GM20431 (cell line): Measurements from ENCODE around the gene DDX24.

Experiments used
- in situ Hi-C: fragments of 300-500 bp; cut with MseI, MboI; formaldehyde crosslinking; loops from one replicate; pipeline ENCODE4 v1.15.0; 2020; ENCODE audit warnings: low sequenced_read_pairs; ENCODE audit not compliant: unreplicated experiment

The DDX24 gene, protein sequence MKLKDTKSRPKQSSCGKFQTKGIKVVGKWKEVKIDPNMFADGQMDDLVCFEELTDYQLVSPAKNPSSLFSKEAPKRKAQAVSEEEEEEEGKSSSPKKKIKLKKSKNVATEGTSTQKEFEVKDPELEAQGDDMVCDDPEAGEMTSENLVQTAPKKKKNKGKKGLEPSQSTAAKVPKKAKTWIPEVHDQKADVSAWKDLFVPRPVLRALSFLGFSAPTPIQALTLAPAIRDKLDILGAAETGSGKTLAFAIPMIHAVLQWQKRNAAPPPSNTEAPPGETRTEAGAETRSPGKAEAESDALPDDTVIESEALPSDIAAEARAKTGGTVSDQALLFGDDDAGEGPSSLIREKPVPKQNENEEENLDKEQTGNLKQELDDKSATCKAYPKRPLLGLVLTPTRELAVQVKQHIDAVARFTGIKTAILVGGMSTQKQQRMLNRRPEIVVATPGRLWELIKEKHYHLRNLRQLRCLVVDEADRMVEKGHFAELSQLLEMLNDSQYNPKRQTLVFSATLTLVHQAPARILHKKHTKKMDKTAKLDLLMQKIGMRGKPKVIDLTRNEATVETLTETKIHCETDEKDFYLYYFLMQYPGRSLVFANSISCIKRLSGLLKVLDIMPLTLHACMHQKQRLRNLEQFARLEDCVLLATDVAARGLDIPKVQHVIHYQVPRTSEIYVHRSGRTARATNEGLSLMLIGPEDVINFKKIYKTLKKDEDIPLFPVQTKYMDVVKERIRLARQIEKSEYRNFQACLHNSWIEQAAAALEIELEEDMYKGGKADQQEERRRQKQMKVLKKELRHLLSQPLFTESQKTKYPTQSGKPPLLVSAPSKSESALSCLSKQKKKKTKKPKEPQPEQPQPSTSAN

DNA sequence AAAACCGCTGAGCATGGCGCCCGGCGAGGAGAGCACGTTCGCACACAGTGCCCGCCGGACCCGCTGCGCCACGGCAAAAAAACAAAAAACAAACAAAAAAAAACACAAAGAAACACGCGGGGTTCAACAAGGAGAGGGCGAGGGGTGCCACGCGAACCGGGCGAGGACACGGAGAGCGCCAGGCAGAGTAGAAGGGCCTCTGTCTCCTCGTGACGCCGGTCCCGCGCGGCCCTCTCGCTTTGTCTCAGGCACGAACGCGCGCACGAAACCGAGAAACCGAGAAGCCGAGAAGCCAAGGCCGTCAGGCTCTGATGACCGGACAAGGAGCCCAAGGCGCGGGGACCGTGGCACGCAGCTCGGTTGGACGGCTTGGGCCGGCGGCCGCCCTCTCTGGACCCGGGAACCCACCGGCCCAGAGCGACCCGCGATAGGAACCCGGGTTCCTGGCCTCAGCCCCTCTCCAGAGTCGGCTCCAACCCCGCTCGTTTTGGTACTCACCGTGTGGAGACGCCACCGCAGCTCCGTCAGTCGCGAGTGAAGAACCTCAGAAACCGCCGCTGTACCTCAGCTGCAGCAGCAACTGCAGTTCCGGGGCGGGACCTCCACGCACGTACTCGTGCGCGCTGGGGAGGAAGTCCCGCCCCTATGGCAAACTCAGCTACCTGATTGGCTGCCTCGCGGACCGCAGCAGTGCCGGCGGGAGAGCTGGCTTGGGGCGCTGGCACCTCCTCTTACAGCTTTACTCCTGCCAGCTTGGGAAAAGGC, at the start of gene DDX24, which contains the start of gene IFI27L1:
DDX24 (minus strand) TSS at position 582 of the 765 bp plus-strand sequence. CDS start 1,460 bp downstream, outside the sequence.
IFI27L1 (plus strand) TSS at position 690 of the 765 bp plus-strand sequence. CDS start 15,628 bp downstream, outside the sequence.
- in situ Hi-C loops, result no loop called here

DNA sequence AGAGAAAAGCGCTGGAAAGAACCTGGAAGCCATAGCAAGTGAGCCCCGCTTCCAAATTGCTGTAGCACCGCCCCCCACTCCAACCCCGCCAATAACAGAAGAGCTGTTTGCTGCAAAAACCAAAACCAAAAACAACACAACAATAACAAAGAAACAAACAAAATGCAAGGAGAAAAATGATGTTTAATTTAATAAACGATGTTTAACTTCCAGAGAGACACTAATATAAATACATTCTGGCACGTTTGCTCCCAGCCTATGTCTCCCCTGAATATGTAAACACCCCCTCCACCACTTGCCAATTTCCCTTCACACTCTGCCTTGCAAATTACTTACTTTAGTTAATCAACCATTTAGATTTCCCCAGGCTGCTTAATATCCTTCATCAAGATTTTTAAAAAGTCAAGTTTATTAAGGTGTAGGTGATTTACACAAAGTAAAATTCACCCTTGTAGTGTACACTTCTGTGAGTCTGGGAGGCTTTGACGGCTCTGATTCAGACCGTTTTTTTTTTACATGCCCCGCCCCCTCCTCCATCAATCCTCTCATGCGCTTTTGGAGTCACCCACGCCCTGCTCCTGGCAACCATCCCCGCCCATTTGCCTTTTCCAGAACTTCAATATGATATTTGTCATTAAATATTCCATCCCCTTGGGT, 48.9 kb upstream of the DDX24 start:
- in situ Hi-C loops, result loop anchor here (10.0 kb wide), 1 partner anchor 75 kb away; no protein-coding TSS in a partner anchor

DNA sequence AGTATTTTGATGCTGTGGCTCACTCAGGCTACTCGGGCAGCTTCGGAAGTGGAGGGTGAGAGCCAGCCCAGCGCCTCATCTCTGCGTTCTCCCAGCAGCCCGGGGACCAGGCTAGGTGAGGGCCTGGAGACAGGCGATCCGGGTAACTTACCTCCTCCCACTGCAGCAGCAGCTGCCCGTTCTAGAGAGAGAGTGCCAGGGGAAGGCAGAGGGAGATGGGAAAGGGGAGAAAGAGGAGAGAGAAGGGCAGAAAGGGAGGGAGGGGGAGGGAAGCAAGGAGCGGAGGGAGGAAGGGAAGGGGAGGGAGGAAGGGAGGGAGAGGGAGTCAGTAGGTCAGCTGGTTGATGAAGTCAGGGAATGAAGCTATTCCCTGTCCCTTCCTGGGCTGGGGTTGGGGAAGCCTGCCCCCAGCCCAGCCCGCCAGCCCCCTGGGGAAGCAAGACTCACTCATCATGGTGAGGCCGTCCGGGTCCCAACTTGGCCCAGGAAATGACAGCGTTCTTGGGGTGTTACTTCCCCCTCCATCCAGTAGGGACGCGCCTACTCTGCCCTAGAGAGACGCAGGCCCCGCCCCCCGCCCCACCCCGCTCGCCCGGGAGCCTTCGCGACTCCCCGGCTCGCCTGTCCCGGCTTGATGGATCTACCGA, 48.2 kb upstream of the DDX24 start, which contains the start of gene IFI27L2:
IFI27L2 (minus strand) TSS at position 494 of the 647 bp plus-strand sequence; CDS start at position 454, 40 bp downstream.
- in situ Hi-C loops, result no loop called here

DNA sequence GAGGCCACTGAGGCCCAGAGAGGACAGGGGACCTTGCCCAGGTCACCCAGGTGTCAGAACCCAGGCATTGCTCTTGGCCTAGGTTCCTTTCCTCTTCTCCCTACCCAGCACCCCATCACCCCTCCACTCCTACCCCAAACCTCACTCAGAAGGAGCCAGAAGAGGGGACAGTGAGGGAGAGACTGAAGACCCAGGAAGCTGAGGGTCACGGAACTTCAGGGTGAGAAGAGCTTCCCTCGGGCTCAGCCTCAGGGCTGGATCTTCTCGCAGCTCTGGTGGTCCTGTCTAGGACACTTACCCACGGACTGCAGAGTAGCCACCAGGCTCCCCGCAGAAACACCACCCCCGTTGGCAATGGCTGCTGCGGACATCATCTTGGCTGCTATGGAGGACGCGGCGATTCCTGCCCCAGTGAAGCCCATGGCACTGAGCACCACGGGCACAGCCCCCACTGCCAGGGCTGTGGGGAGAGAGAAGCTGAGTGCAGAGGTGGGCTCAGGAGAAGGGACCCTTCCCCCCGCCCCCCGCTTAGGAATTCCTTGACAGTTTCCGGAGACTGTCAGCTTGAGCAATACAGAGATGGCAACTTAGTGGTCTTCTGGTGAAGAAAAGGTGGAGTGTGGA, 47.3 kb upstream of the DDX24 start:
- in situ Hi-C loops, result no loop called here

DNA sequence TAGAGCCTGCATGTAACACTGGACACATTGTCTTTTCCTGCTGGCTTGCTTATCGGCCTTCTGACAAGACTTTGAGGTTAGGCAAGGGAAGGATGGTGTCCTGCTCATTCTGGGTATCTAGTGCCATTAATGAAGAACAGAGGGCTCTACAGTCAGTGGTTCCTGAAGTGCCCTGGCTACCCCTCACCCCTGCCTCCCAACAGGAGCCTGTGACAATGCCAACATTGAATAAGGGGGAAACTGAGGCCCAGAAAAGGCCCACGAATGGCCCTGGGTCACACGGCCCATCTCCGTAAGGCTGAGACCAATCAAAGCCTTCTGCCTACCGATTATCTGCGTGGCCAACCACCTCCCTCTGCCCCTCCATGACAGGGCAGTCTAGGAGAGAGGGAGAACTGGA, 46.3 kb upstream of the DDX24 start:
- in situ Hi-C loops, result no loop called here

DNA sequence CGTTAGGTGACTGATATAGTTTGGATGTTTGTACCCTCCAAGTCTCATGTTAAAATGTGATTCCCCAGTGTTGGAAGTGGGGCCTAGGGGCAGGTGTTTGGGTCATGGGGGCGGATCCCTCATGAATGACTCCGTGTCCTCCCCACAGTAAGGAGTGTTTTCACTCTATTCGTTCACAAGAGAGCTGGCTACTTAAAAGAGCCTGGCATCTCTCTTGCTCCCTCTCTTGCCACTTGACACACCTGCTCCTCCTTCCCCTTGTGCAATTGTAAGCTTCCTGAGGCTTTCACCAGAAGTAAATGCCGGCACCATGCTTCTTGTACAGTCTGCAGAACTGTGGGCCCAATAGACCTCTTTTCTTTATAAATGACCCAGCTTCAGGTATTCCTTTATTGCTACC, 45.8 kb upstream of the DDX24 start:
- in situ Hi-C loops, result no loop called here

DNA sequence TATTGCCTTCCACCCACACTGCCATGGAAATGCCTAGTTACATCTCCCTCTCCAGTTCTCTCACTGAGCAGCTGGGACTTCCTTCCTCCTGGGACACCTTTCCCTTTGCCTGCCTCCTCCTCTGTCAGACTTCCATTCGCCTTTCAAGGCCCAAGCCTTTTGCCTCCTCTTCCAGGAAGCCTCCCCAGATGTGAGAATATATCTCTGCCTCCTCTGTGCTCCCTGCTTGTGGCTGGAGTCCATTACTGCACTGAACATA, 45.3 kb upstream of the DDX24 start:
- in situ Hi-C loops, result no loop called here

DNA sequence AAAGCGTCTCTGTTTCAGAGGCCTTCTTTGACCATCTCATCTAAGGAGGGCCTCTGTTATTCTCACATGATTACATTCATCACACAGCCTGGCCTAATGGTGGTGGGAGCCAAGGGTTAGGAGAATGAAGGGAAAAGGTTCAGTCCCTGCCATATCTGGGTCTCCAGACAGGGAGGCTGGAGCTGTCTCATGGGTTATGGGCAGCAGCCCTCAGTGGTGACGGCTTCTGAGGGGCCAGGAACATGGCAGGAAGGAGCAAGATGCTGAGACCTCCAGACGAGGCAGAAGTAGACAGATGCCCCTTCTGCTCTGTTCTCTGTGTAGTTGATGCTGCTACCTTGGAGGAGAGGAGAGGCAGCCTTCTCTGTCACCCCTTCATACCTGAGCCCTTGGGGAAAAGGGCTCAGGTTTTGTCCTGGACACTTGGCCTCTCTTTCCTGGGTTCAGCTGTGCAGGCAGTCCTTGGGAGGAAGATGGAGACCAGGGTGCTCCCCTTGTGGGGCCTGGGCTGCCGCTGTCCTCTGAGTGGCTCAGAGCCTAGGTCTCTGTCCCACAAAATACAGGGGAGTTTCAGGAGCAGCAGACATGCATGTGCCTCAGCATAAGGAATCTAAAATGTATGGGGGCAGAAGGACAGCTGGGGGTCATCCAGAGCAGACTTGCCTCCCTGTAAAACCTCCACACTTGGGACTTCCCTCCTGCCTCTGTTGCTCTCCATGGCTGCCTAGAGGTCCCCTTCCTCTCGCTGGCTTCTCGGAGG, 44.8 kb upstream of the DDX24 start:
- in situ Hi-C loops, result no loop called here

DNA sequence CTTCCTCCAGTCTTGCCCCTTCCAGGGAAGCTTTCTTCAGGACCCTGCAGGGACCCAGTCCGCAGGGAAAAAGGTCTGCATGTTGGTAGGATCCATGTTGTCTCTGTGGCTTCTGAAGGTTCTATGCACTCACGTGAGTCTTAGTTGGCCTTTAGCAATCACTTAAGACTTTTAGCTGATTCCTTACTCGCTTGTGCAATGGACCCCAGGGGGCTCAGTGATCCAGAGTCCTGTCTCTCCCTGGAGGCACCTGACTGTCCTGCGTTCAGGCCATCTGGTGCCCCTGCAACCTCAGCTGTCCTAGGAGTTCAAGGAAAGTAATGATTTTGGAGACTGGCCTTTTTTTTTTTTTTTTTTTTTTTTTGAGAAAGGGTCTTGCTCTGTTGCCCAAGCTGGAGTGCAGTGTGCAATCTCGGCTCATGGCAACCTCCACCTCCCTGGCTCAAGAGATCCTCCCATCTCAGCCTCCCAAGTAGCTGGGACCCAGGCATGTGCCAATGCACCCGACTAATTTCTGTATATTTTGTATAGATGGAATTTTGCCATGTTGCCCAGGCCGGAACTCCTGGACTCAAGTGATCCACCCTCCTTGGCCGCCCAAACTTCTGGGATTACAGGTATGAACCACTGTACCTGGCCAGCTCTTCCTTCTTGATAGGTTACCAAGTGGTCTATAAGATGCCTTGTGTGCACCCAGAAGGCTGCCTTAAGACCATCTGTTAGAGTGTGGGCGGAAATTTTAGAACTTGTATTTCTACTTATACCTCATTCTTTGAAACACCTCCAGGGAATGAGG, 43.8 kb upstream of the DDX24 start:
- in situ Hi-C loops, result no loop called here

DNA sequence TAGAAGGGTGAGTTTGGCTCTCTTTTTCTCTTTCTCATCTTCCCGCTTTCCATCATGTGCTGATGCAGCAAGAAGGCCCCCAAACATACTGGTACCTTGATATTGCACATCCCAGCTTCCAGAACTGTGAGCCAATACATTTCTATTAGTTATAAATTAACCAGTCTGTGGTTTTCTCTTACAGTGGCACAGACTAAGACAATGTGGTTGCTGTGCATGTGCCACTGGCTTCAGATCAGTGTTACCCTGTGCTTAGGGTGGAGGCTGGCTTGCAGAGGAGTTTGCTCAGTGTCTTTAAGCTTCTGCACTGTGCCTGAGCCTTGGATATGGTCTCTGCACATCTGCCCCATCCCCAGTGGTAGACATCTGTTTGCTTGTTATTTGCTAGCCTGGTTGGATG, 42.9 kb upstream of the DDX24 start:
- in situ Hi-C loops, result no loop called here

DNA sequence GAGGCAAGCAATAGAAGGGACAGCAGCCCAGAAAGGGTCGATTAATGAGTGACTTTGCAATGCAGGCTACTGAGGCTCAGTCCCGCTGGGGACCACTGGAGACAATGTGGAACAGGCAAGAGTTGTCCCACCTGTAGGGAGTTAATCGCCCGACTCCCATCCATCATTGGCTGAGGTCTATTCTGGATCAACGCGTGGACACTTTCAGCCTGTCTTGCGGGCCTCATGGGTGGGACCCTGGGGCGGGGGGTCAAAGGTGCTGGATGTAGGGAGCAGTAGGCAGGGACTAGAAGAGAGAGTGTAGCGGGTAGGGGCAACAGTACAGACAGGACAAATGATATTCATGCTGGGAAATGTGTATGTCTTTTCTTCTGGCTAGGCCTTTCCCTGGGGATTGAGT, 42.3 kb upstream of the DDX24 start:
- in situ Hi-C loops, result no loop called here

DNA sequence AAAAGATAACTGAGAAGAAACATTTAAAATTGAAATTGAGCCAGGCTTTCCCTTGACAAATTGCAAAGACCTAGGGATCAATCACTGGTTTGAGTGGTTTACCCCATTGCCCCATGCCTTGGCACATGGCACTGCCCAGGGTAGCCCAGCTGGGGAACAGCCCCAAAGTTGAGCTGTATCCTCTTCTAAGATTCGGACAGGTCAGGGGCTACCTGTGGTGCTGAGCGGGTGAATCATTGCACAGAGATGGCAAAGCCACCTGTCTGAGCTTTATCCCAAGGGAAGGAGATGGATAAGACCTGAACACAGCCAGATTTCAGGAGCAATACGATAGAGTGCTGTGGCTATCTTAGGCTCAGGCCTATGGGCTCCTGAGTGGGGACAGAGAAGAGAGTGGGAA, 41.4 kb upstream of the DDX24 start:
- in situ Hi-C loops, result no loop called here

DNA sequence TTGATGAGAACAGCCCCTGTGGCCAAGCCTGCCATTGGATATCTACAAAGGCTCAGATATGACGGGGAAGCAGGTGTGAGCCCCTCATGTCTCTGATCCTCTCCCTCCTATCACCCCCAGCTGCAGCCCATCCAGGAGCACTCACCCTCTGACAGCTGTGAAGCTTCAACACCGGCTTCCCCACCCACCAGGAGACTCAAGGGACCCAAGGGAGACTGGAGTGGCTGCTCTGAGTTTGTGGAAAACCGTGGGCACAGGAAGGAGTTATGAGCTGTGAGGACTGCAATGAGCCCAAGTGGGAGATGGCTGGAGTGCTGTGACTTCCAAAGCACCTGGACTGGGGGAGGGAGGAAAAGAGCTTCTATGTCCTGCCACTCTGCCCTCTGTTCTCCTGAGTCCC, 40.5 kb upstream of the DDX24 start:
- in situ Hi-C loops, result no loop called here

DNA sequence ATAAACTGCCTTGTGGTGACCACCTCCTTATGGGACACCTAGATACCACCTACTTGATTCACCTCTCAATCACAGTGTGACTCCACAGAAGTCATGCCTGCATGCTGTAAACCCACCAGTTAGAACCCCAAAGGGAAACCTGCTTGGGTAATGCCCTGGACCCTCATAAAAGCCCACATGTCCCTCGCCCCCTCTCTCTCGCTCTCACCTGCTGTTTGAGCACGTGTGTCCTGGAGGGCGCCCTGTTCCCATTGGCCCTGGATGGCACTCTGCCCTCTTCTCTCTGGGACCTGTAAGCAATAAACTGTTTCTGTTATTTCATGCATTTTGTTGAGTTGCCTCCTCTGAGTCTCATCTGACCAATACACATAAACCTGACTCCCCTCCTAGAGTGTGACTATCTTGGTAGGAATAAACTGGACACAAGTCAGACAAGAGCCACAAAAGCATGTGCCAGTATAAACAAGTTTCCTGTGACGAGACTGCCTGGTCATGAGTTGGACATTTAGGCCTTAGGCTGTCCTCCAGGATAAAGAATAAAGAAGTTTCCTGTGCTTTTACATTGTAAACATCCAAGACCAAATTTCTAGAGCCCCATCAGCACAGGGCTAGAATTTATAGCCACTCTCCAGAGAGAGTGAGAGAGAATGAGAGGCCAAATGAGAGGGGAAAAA, 39.8 kb upstream of the DDX24 start:
- in situ Hi-C loops, result no loop called here

DNA sequence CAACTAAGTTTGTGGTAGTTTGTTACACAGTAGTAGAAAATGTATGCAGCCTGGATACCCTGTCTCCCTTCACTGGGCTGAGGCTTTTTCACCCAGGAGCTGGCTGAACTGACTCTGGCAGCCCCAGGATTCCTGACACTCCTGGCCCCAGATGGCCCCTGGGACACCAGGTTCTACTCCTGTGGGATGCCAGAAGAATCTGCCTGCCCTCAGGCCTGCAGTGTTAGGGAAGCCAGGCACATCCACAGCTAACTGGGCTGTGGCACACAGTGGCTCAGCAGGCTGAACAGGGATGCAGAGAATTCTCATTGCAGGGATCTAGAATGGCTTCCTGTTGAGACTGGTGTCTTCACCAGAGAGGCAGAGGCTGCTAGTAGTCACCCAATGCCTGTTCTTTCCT, 38.1 kb upstream of the DDX24 start:
- in situ Hi-C loops, result no loop called here

DNA sequence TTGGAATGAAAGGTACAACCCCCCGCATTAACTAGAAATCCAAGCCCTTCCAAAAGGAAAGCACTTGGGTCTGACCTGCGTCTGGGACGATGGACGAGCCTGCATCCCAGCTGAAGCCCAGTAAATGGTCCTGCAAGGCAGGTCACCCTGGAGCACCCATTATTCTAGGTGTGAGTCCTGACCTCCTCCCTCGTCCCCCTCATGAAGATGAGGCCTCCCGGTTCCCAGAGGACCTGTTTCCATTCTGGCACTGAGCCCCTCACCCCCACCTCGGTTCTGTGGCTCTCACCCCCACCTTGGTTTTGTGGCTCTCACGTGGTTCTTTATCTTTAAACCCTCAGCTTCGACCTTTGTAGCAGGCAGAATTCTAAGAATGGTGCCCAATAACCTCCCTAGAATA, 36.9 kb upstream of the DDX24 start:
- in situ Hi-C loops, result no loop called here

DNA sequence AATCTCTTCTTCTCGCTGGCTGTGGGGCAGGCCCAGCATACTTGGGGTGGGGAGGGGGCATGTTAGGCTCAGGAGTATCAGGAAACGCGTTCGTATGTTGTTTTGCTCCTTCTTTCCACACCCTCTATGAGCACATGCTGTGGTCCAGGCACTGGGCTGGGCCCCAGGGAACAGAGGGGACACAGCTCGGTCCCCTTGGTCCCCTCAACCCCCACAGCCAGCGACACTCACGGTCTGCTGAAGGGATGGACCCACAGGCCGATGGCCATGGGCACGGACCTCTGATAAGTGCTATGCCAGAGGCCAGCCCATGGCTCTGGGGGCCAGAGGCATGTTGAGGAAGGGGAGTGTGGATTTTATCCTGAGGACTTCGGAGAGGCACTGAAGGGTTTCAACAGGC, 35.7 kb upstream of the DDX24 start:
- in situ Hi-C loops, result no loop called here
